HAP-1 (cell line): ENCODE results near the gene PDPR.
"Not testable (repeated sequence)": the region's sequence is repeated elsewhere in the genome, so short reads cannot be mapped to it uniquely, and the experiment has no call there.

ENCODE experiments used
- DNase-seq, 2 experiments: peaks; one replicate each; pipeline ENCODE4 v3.0.0-alpha.2; 2016 to 2020; ENCODE audit warnings: low spot score in 2 of 2
- H3K27me3 ChIP-seq: fragments of 250-450 bp; sonication (Bioruptor Pico); 2 replicates; pipeline ENCODE4 v1.5.1; 2020; ENCODE audit warnings: low read depth, mild to moderate bottlenecking, moderate library complexity
- H3K36me3 ChIP-seq: fragments of 250-450 bp; sonication (Bioruptor Pico); replicated peaks from 2 replicates; pipeline ENCODE4 v1.5.1; 2020; ENCODE audit warnings: mild to moderate bottlenecking
- H3K4me1 ChIP-seq: fragments of 250-450 bp; sonication (Bioruptor Pico); 2 replicates; pipeline ENCODE4 v1.5.1; 2020; ENCODE audit warnings: mild to moderate bottlenecking
- H3K4me3 ChIP-seq: fragments of 250-450 bp; sonication (Bioruptor Pico); 2 replicates; pipeline ENCODE4 v1.5.1; 2020; ENCODE audit warnings: mild to moderate bottlenecking, moderate library complexity
- H3K9me3 ChIP-seq: fragments of 250-450 bp; sonication (Bioruptor Pico); 2 replicates; pipeline ENCODE4 v1.5.1; 2020; ENCODE audit warnings: mild to moderate bottlenecking, moderate library complexity
- in situ Hi-C: fragments of 300-500 bp; cut with MboI; formaldehyde crosslinking; loops from 3 replicates; pipeline ENCODE4 v1.14.3; 2020; ENCODE audit warnings: low sequenced_read_pairs, inconsistent platforms, mixed read lengths

PDPR gene

DNA sequence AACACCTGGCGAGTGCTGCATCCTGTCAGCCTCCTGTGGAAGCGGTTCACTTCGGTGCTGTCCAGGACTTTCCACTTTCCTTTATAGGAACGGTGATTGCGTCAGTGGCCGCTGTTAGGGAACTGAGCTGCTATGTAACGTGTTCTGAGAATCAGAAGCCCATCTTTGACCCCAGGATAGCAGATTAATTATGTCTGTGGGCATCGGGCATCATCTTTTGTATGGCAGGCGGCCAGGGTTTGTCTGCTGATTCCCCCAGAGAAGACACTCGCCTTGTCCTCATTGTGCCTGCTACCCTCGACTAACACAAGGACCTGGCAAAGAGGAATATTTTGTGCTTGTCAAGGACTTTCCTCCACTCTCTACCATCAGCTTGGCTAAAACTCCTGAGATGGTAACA, 33.7 kb downstream of the PDPR start:
- in situ Hi-C loops, H3K4me3 ChIP-seq, H3K9me3 ChIP-seq, H3K4me1 ChIP-seq, H3K27me3 ChIP-seq, DNase-seq: not testable (repeated sequence)
- H3K36me3 ChIP-seq: peaks cover 54% of the 10 kb centered on the region

DNA sequence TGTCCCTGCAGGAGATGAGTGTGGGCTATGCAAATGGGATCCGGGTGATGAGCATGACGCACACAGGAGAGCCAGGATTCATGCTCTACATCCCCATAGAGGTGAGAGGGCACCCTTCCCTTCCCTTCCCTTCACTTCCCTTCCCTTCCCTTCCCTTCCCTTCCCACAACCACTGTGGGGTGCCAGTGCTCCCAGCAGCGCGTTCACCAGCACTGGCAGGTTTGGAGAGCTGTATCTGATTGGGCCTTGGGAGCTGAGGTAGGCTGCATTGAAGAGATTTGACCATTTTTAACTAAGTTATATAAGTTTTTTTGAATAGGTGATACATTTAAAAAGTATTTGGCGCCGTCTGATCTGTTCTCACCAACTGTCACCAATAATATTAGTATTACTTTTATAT, 34.3 kb downstream of the PDPR start:
- DNase-seq, H3K4me1 ChIP-seq, H3K4me3 ChIP-seq, in situ Hi-C loops, H3K9me3 ChIP-seq, H3K27me3 ChIP-seq: not testable (repeated sequence)
- H3K36me3 ChIP-seq: peaks cover 56% of the 10 kb centered on the region

DNA sequence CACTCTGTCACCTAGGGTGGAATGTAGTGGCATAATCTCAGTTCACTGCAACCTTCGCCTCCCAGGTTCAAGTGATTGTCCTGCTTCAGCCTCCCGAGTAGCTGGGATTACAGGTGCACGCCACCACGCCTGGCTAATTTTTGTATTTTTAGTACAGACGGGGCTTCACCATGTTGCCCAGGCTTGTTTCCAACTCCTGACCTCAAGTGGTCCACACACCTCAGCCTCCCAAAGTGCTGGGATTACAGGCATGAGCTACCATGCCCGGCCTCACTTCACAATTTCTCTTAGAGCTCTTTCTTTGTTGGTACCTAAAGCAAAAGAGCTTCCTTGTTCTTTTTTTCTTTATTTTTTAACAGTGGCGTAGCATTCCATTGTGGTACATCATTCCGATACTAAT, 35.2 kb downstream of the PDPR start:
- H3K27me3 ChIP-seq, in situ Hi-C loops, H3K4me3 ChIP-seq, H3K4me1 ChIP-seq, DNase-seq, H3K9me3 ChIP-seq: not testable (repeated sequence)
- peaks cover 62% of the 10 kb centered on the region for H3K36me3 ChIP-seq

DNA sequence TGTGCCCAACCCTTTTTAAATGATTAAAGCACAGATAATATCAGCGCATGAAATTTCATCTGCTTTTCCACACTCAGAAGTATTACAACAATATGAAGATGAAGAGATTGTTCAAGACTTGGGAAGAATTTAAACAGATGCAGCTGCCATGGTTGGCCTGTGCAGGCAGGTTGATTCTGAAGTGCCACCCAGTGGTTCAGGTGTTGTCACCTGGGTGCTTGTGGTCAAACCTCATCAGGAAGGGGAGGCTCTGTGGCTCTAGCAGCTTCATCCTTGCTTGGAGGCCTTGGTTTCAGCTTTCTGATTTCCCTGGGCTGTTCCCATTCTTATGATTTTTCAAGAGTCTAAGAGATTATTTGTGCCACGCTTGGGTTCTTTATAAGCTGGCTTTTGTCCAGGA, 37.3 kb downstream of the PDPR start:
- in situ Hi-C loops: no loop called here
- DNase-seq: no peak
- H3K27me3 ChIP-seq: no peaks in the 10 kb centered on the region
- no peaks in the 10 kb centered on the region for H3K9me3 ChIP-seq
- H3K4me1 ChIP-seq: no peaks in the 10 kb centered on the region
- H3K36me3 ChIP-seq: peaks cover 69% of the 10 kb centered on the region
- H3K4me3 ChIP-seq: no peak overlapping the region

DNA sequence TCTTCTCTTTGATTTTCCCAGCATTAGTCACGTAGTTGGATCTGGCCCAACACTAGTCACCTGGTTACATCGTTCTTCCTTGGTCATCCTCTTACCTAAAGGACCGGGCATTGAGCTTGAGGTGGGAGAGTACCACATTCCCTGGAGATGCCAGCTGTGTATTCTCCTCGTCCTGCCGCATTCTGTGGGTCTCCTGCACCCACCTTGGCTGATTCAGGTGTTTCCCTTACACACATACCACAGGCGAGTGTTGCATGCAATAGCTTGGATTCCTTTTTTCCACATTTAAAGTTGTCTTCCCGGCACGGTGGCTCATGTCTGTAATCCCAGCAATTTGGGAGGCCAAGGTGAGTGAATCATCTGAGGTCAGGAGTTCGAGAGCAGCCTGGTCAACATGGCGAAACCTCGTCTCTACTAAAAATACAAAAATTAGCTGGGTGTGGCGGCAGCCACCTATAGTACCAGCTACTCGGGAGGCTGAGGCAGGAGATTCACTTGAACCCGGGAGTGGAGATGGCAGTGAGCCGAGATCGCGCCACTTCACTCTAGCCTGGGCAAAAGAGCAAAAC, 37.9 kb downstream of the PDPR start:
- Histone ChIP-seq H3K4me1 (no peaks in the 10 kb centered on the region), H3K4me3 (no peak overlapping the region), H3K36me3 (peaks cover 75% of the 10 kb centered on the region), H3K27me3 (no peaks in the 10 kb centered on the region), H3K9me3 (no peaks in the 10 kb centered on the region)
- in situ Hi-C loops: no loop called here
- DNase-seq: no peak

DNA sequence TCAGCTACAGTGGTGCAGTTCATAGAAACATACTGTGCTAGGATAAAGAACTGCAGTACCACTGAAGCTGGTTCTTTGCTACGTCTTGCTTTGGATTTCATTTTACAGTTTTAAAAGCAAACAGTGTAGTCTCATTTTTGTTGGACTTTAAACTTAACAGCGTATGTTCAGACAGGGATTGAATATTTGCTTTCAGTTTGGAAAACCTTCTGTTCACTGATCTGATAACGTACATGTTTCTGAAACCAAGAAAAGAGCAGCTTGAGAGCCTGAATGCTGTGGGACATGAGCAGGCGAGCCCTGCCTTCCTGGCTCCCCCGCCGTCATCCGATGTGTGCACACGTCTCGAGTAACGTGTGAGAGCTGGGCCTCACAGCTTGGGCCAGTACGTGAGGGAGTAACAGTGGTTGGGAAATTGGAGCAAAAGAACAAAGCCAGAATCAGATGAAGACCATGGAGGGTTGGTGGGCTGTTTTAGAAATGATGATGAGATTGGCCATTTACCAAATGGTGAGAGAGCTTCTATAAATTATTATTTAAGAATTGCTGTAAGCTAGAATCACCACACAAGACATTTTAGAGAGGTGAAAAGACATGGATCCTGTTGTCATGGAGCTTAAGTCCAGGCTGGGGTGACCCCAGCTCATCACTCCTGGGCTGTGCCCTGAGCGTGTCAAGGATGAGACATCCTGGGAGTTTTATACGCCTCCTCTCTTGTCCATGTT, 38.6 kb downstream of the PDPR start:
- Histone ChIP-seq H3K4me3 (no peak overlapping the region), H3K27me3 (no peaks in the 10 kb centered on the region), H3K36me3 (peaks cover 82% of the 10 kb centered on the region), H3K4me1 (no peaks in the 10 kb centered on the region), H3K9me3 (no peaks in the 10 kb centered on the region)
- in situ Hi-C loops: no loop called here
- no peak for DNase-seq

DNA sequence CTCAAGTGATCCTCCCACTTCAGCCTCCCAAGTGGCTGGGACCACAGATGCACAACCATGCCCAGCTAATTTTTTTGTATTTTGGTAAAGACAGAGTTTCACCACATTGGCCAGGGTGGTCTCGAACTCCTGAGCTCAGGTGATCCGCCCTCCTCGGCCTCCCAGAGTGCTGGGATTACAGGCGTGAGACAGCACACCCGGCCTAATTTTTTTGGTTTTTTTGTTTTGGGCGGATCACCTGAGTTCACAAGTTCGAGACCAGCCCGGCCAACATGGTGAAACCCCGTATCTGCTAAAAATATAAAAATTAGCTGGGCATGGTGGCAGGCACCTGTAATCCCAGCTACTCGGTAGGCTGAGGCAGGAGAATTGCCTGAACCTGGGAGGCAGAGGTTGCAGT, 40.6 kb downstream of the PDPR start:
- DNase-seq, H3K27me3 ChIP-seq, in situ Hi-C loops, H3K4me1 ChIP-seq, H3K4me3 ChIP-seq, H3K9me3 ChIP-seq: not testable (repeated sequence)
- H3K36me3 ChIP-seq: peaks cover 91% of the 10 kb centered on the region

DNA sequence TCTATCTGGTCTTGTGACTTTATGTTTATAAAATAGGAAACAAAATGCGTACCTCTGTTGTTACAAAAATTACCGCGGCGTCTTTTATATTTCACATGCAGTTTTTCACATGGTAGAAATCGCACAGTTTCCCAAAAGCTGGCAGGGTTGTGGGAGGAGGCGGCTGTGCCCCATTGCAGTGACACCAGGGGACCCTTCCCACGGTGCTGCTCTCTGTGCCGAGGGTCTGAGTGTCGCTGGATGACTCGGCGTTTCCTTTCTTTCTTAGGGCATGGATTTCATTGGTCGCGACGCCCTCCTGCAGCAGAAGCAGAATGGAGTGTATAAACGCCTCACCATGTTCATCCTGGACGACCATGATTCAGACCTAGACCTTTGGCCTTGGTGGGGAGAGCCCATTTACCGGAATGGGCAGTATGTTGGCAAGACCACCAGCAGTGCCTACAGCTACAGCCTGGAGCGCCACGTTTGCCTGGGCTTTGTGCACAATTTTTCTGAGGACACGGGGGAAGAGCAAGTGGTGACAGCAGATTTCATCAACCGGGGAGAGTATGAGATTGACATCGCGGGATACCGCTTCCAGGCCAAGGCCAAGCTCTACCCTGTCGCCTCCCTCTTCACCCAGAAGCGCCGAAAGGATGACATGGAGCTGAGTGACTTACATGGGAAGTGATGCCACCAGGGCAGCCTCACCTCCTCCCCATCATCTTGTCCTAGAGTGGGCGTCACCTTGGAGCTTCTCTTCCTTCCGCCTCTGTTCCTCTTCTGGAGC, 42.3 kb downstream of the PDPR start:
- H3K9me3 ChIP-seq: no peaks in the 10 kb centered on the region
- peak in 1 of 2 experiments; percentile 18 for DNase-seq
- H3K4me1 ChIP-seq: no peaks in the 10 kb centered on the region
- in situ Hi-C loops: no loop called here
- H3K36me3 ChIP-seq: peaks cover 93% of the 10 kb centered on the region
- H3K27me3 ChIP-seq: no peaks in the 10 kb centered on the region
- no peak overlapping the region for H3K4me3 ChIP-seq

DNA sequence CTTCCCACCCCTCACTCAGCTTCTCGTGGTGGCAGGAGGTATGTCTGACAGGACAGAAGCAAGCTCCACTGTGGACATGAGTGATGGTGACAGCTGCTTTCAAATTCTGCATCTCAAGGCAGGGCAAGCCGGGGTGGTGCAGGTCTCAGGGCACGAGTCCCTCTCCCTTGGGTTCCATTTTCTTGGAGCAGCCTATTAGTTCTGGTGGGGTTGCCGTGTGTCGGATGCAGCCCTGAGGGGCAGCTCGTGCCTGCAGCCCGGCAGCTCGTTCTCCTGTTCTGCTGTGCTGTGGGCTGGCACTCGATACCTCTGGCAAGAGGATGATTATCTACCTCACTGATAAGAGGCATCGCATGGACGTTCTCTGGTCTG, 43.0 kb downstream of the PDPR start:
- Histone ChIP-seq H3K27me3 (no peaks in the 10 kb centered on the region), H3K9me3 (no peaks in the 10 kb centered on the region), H3K36me3 (peaks cover 93% of the 10 kb centered on the region), H3K4me3 (no peak overlapping the region), H3K4me1 (no peaks in the 10 kb centered on the region)
- peak in 1 of 2 experiments; percentile 10 for DNase-seq
- in situ Hi-C loops: no loop called here

DNA sequence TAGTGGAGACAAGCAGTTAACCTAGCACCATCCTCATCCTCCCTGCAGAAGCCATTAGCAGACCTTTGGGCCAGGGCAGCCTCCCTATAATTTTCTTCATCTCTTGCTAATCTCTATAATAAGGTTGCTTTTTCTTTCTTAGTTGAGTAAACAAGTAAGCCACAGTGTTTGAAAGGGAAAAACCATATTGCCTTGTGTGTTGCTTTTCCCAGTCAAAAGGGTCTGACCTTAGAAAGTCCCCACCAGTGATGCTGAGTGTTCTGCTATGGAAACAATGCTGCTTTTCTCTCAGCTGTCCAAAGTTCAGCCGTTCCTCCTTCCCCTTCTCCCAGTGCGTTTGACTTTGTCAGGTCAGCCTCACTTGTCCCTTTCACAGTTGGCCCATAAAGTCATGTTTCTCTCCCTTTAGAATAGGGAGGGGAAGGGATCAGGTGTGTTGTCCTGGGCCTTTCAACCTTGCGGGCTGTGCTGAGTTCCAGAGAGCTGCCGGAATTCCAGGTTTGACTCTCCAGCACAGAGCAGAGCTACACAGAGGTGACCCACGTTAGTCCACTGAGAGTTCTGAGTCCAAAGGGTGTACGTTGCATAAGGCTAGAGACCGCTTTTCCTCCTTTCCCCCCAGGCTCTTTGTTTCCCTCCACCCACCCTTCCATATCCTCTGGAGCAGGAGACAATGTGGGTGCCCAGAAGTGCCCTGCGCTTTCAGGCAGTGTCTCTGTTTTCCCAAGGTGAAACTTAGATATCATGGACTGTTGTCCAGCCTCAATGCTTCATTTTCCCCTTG, 43.5 kb downstream of the PDPR start:
- no peaks in the 10 kb centered on the region for H3K27me3 ChIP-seq
- in situ Hi-C loops: no loop called here
- peaks cover 89% of the 10 kb centered on the region for H3K36me3 ChIP-seq
- H3K4me1 ChIP-seq: no peaks in the 10 kb centered on the region
- peak in 1 of 2 experiments; percentile 13 for DNase-seq
- no peak overlapping the region for H3K4me3 ChIP-seq
- no peaks in the 10 kb centered on the region for H3K9me3 ChIP-seq

DNA sequence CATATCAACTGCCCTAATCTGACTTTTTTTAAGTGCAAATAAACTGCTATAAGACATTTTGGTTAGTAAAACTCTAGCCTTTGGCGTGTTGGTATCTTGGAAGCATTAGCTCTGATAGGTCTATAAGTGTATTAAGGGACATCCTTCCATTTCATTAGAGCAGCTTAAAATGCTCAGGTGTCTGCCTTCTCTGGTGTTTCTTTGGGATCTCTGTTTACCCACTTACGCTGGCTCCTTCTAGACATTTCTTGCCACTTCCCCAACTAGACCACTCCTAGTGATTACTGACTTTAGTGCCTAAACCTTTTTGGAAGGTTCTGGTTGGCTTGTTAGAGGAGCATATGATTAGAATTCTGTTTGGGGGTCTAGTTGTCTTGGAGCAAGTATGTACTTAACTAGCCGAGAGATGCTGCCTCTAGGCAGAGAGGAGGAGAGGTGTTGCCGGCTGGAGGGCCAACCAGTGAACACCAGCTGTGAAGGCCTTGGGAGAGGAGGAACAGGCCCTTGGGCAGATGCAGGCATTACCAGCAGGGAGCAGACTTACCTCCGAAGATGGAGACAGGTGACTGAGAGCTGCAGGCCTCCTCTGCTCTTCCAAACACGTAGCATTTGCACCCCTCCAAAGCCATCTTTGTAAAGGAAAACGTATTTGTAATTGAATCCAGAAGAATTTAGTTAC, 44.3 kb downstream of the PDPR start:
- Histone ChIP-seq H3K4me3 (no peak overlapping the region), H3K27me3 (no peaks in the 10 kb centered on the region), H3K9me3 (no peaks in the 10 kb centered on the region), H3K4me1 (no peaks in the 10 kb centered on the region), H3K36me3 (peaks cover 82% of the 10 kb centered on the region)
- in situ Hi-C loops: no loop called here
- DNase-seq: peak in 1 of 2 experiments; percentile 23

DNA sequence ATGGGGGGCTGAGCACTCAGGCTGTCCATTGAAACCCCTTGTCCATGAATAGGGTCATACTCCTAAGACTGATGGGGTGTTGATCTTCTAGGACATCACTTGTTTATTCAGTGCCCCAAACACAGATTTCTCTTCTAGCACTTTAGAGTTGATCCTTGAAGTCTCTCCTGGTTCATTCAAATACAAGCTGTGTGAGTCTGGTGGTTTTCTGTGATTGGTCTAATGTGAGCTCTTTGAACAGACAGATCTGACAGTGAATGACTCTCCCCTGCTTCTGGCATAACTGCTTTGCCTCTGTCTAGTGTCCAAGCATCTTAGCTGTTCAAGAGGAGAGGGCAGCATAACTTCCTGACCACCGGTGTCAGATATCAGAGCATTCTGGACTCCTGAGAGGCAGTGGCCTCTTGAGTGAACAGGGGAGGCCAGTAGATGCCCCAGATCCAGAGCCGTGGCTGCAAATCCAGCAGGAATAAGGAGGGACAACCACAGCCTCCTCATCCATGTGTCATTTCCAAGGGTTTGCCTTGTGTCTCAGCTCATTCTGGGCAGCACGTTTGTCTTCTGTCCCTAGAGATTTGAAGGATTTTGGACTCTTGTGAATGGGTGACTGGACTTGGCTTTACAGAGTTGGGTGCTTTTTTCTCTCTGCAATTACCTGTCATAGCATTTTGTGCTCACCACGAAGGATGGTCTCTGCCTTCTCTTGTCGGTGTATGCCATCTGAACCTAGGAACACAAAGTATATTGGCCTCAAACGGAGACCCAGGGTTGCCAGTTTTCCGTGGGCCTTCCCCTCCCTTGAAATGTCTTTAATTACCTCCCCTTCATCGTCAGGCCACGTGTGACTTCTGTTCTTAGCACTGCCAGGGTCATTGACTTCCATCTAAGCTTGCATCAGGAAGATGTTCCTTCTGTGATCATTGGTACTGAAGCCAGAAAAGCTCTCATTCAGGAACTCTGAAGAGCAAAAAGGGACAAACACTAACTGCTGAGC, 45.5 kb downstream of the PDPR start:
- in situ Hi-C loops: no loop called here
- Histone ChIP-seq H3K36me3 (peaks cover 72% of the 10 kb centered on the region), H3K9me3 (no peaks in the 10 kb centered on the region), H3K27me3 (no peaks in the 10 kb centered on the region), H3K4me1 (no peaks in the 10 kb centered on the region), H3K4me3 (no peak overlapping the region)
- DNase-seq: peak in 1 of 2 experiments; percentile 8
